MCF 10A (cell line): Measurements from ENCODE around the gene ITK. TPM values are rescaled to one million over a fixed set of nuclear protein-coding genes. Genes with fewer than 3 reads are reported as not detected.

ENCODE experiments used
- BruUV-seq: library from RNA; stranded (reverse); fragments of 400-500 nt; replicated peaks from 2 replicates; lab custom pipeline; 2021; lab: Mats Ljungman, UMichigan
- CTCF ChIA-PET: fragments of 300-600 bp; sonication (Branson Sonifier 250); formaldehyde crosslinking; extraction: SDS; loops from one replicate; lab custom pipeline; 2021; ENCODE audit warnings: antibody characterized with exemption, inconsistent platforms; lab: Yijun Ruan, JAX
- POLR2A ChIA-PET: fragments of 300-600, 350-650 bp; sonication (Branson Sonifier 250); formaldehyde crosslinking; extraction: SDS; loops from one replicate; lab custom pipeline; 2020; ENCODE audit warnings: antibody characterized with exemption, inconsistent platforms; lab: Yijun Ruan, JAX
- DNase-seq: peaks from one replicate; pipeline ENCODE4 v3.0.0-alpha.2; 2018; ENCODE audit not compliant: unreplicated experiment
- H3K27ac Mint-ChIP-seq: one replicate; pipeline ENCODE4 v1.8.0; 2022; ENCODE audit warnings: mild to moderate bottlenecking, low read depth, mixed read lengths; ENCODE audit not compliant: unreplicated experiment
- H3K27me3 Mint-ChIP-seq: one replicate; pipeline ENCODE4 v1.8.0; 2022; ENCODE audit warnings: mixed read lengths; ENCODE audit not compliant: insufficient read depth, unreplicated experiment
- H3K36me3 Mint-ChIP-seq: one replicate; pipeline ENCODE4 v1.8.0; 2022; ENCODE audit warnings: mild to moderate bottlenecking, moderate library complexity, mixed read lengths; ENCODE audit not compliant: insufficient read depth, unreplicated experiment
- H3K4me1 Mint-ChIP-seq: one replicate; pipeline ENCODE4 v1.8.0; 2022; ENCODE audit warnings: mixed read lengths; ENCODE audit not compliant: insufficient read depth, unreplicated experiment
- H3K4me3 Mint-ChIP-seq: one replicate; pipeline ENCODE4 v1.8.0; 2022; ENCODE audit warnings: mild to moderate bottlenecking, moderate library complexity, mixed read lengths; ENCODE audit not compliant: unreplicated experiment
- H3K9me3 Mint-ChIP-seq: one replicate; pipeline ENCODE4 v1.8.0; 2022; ENCODE audit warnings: mixed read lengths; ENCODE audit not compliant: unreplicated experiment
- CTCF ChIP-seq: fragments of 200-600 bp; IDR thresholded peaks from one replicate; pipeline ENCODE4 v1.8.0; 2022; ENCODE audit warnings: antibody characterized with exemption, mild to moderate bottlenecking; ENCODE audit not compliant: unreplicated experiment
- intact Hi-C: fragments of 100-400 bp; cut with micrococcal nuclease; formaldehyde crosslinking; loops from 2 replicates; pipeline ENCODE4 v1.14.1; 2022
- total RNA-seq: library from RNA; stranded (reverse); gene quantifications from 2 replicates; pipeline ENCODE4 v1.2.3, GENCODE V29; 2022

Gene ITK
- total RNA-seq, 1 experiment from 2014 or later: not detected

- no peak for DNase-seq
- CTCF ChIA-PET: interaction anchor here (0.7 kb wide), 1 partner anchor 132 kb away, joined by 3 read pairs; no protein-coding TSS in a partner anchor
- Mint-ChIP-seq H3K27ac (no peak overlapping the region), H3K4me3 (no peak overlapping the region), H3K9me3 (no peaks in the 10 kb centered on the region), H3K27me3 (peaks cover 60% of the 10 kb centered on the region), H3K4me1 (no peaks in the 10 kb centered on the region), H3K36me3 (no peaks in the 10 kb centered on the region)
- no peak for TF ChIP-seq CTCF
- intact Hi-C loops: no loop called here
- BruUV-seq: no TSS peak
- POLR2A ChIA-PET: no interaction called here
Observed at GRCh38 chr5:157197086-157197485, 16.4 kb downstream of the ITK start.

DNA sequence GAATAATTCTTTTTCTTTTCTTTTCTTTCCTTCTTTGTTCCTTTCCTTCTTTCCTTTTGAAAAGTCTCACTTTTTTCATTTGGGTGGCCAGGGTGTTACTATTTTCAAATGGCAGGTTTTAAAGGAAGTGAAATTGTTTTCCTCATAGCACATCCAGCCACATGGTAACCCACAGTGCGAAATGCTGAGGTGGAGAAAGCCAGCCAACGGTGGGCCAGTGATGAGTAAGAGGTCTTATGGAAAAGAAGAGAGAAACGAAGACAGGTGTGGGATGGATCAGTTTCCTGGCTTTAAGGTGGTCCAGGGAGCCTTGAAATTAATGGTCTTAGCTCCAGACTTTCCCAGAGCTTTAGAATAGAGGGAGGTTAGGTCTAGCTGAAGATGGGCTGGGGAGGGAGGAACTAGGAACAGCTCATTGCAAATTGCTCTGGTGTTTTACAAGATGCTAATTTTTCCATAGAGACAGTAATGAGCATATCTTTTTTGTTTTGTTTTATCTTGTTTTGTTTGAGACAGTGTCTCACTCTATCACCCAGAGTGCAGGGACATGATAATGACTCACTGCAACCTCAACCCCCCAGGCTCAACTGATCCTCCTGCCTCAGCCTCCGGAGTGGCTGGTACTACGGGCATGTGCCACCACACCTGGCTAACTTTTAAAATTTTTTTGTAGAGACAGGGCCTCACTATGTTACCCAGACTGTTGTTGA lies 17.8 kb downstream of the ITK start:
- H3K36me3 Mint-ChIP-seq: no peaks in the 10 kb centered on the region
- ChIA-PET CTCF (interaction anchor here (0.6 kb wide), 1 partner anchor 50 kb away, joined by 7 read pairs; no protein-coding TSS in a partner anchor), POLR2A (interaction anchor here (0.6 kb wide), 1 partner anchor 9 kb away, joined by 3 read pairs; no protein-coding TSS in a partner anchor)
- intact Hi-C loops: no loop called here
- H3K9me3 Mint-ChIP-seq: no peaks in the 10 kb centered on the region
- TF ChIP-seq CTCF: no peak
- H3K4me3 Mint-ChIP-seq: no peak overlapping the region
- DNase-seq: no peak
- no TSS peak for BruUV-seq
- peaks cover 58% of the 10 kb centered on the region for H3K27me3 Mint-ChIP-seq
- no peaks in the 10 kb centered on the region for H3K4me1 Mint-ChIP-seq
- no peak overlapping the region for H3K27ac Mint-ChIP-seq

GRCh38 chr5:157201857-157202256 lies 21.2 kb downstream of the ITK start:
- no TSS peak for BruUV-seq
- POLR2A ChIA-PET: no interaction called here
- H3K27ac Mint-ChIP-seq: no peak overlapping the region

More at GRCh38 chr5:157201857-157202256, 21.2 kb downstream of the ITK start:
- Mint-ChIP-seq H3K4me1 (no peaks in the 10 kb centered on the region), H3K36me3 (no peaks in the 10 kb centered on the region), H3K9me3 (no peaks in the 10 kb centered on the region), H3K4me3 (no peak overlapping the region), H3K27me3 (peaks cover 33% of the 10 kb centered on the region)
- DNase-seq: no peak
- CTCF ChIA-PET: no interaction called here
- intact Hi-C loops: no loop called here
- no peak for TF ChIP-seq CTCF
